ENCODE data around the gene GNMT. TPM values are rescaled to one million over a fixed set of nuclear protein-coding genes. Genes with fewer than 3 reads are reported as not detected.
"Not testable (repeated sequence)": the region's sequence is repeated elsewhere in the genome, so short reads cannot be mapped to it uniquely, and the experiment has no call there.

Gene GNMT
- total RNA-seq, 1 experiment from 2014 or later, result 0.30 TPM

GRCh38 chr6:42940493-42941045 is 20.0 kb upstream of the GNMT start:
- POLR2A ChIA-PET, result interaction anchor here (2.3 kb wide), 1 partner anchor 11 kb away, joined by 16 read pairs; the partner anchor contains the start of gene CNPY3
- BruUV-seq (replicated peaks), result no TSS peak
- Mint-ChIP-seq H3K9me3 (ENCODE audit: unreplicated experiment) (no peaks in the 10 kb centered on the region), H3K36me3 (ENCODE audit: insufficient read depth, unreplicated experiment) (peaks cover 38% of the 10 kb centered on the region), H3K4me1 (ENCODE audit: insufficient read depth, unreplicated experiment) (peaks cover 5% of the 10 kb centered on the region), H3K4me3 (ENCODE audit: unreplicated experiment) (no peak overlapping the region), H3K27me3 (ENCODE audit: insufficient read depth, unreplicated experiment) (no peaks in the 10 kb centered on the region), H3K27ac (ENCODE audit: low read depth, unreplicated experiment) (no peak overlapping the region)
- intact Hi-C loops (cut with micrococcal nuclease), result no loop called here
- no peak for TF ChIP-seq CTCF (IDR thresholded peaks at IDR 0.05; ENCODE audit: unreplicated experiment)
- CTCF ChIA-PET, result interaction anchor here (0.6 kb wide), 1 partner anchor 496 kb away, joined by 4 read pairs; no protein-coding TSS in a partner anchor
- DNase-seq (ENCODE audit: unreplicated experiment), result no peak

GRCh38 chr6:42941356-42941755 is 19.2 kb upstream of the GNMT start:
- intact Hi-C loops (cut with micrococcal nuclease); CTCF ChIA-PET; H3K9me3 Mint-ChIP-seq (ENCODE audit: unreplicated experiment); H3K4me1 Mint-ChIP-seq (ENCODE audit: insufficient read depth, unreplicated experiment); DNase-seq (ENCODE audit: unreplicated experiment); H3K27me3 Mint-ChIP-seq (ENCODE audit: insufficient read depth, unreplicated experiment); H3K27ac Mint-ChIP-seq (ENCODE audit: low read depth, unreplicated experiment); H3K4me3 Mint-ChIP-seq (ENCODE audit: unreplicated experiment); BruUV-seq (replicated peaks): not testable (repeated sequence)
- H3K36me3 Mint-ChIP-seq (ENCODE audit: insufficient read depth, unreplicated experiment), result peaks cover 30% of the 10 kb centered on the region
- POLR2A ChIA-PET, result interaction anchor here (2.3 kb wide), 1 partner anchor 11 kb away, joined by 16 read pairs; the partner anchor contains the start of gene CNPY3

- intact Hi-C loops (cut with micrococcal nuclease), result no loop called here
- TF ChIP-seq CTCF (IDR thresholded peaks at IDR 0.05; ENCODE audit: unreplicated experiment), result no peak
- no peaks in the 10 kb centered on the region for H3K27me3 Mint-ChIP-seq (ENCODE audit: insufficient read depth, unreplicated experiment)
- BruUV-seq (replicated peaks), result no TSS peak
- no peak overlapping the region for H3K27ac Mint-ChIP-seq (ENCODE audit: low read depth, unreplicated experiment)
- peaks cover 5% of the 10 kb centered on the region for H3K4me1 Mint-ChIP-seq (ENCODE audit: insufficient read depth, unreplicated experiment)
- ChIA-PET POLR2A (no interaction called here), CTCF (no interaction called here)
- peaks cover 21% of the 10 kb centered on the region for H3K36me3 Mint-ChIP-seq (ENCODE audit: insufficient read depth, unreplicated experiment)
- no peak for DNase-seq (ENCODE audit: unreplicated experiment)
- no peak overlapping the region for H3K4me3 Mint-ChIP-seq (ENCODE audit: unreplicated experiment)
- H3K9me3 Mint-ChIP-seq (ENCODE audit: unreplicated experiment), result no peaks in the 10 kb centered on the region
These were observed 18.1 kb upstream of the GNMT start for GRCh38 chr6:42942444-42942843.

- Mint-ChIP-seq H3K27ac (ENCODE audit: low read depth, unreplicated experiment) (no peak overlapping the region), H3K4me3 (ENCODE audit: unreplicated experiment) (no peak overlapping the region), H3K36me3 (ENCODE audit: insufficient read depth, unreplicated experiment) (peaks cover 8% of the 10 kb centered on the region), H3K4me1 (ENCODE audit: insufficient read depth, unreplicated experiment) (no peaks in the 10 kb centered on the region), H3K9me3 (ENCODE audit: unreplicated experiment) (no peaks in the 10 kb centered on the region), H3K27me3 (ENCODE audit: insufficient read depth, unreplicated experiment) (no peaks in the 10 kb centered on the region)
- POLR2A ChIA-PET, result interaction anchor here (1.2 kb wide), 1 partner anchor 19 kb away, joined by 4 read pairs; the partner anchor contains the start of gene CNPY3
- CTCF ChIA-PET, result no interaction called here
- TF ChIP-seq CTCF (IDR thresholded peaks at IDR 0.05; ENCODE audit: unreplicated experiment), result no peak
- intact Hi-C loops (cut with micrococcal nuclease), result no loop called here
- DNase-seq (ENCODE audit: unreplicated experiment), result no peak
- BruUV-seq (replicated peaks), result no TSS peak
These were observed 12.6 kb upstream of the GNMT start for GRCh38 chr6:42947950-42948349.
